ENCODE data around the gene L1TD1.

- TF ChIP-seq CTCF (IDR thresholded peaks at IDR 0.05): no peak
- TF ChIP-seq PHF8 (IDR thresholded peaks at IDR 0.05; ENCODE audit: borderline replicate concordance, low read depth): no peak
- no peak for TF ChIP-seq CEBPB (IDR thresholded peaks at IDR 0.05)
- no peak for TF ChIP-seq EP300 (IDR thresholded peaks at IDR 0.05)
- no peak for TF ChIP-seq CHD2 (IDR thresholded peaks at IDR 0.05; ENCODE audit: low read length, partially characterized antibody)
- no peak for TF ChIP-seq USF2 (IDR thresholded peaks at IDR 0.05)
- no peak for TF ChIP-seq MAZ (IDR thresholded peaks at IDR 0.05; ENCODE audit: borderline replicate concordance, low read depth, low read length)
- no peak for TF ChIP-seq MAX (IDR thresholded peaks at IDR 0.05)
- TF ChIP-seq ELK1 (IDR thresholded peaks at IDR 0.05; ENCODE audit: low read depth, low read length): no peak
- TF ChIP-seq POLR2A (IDR thresholded peaks at IDR 0.05; ENCODE audit: low read length): no peak
- TF ChIP-seq REST (IDR thresholded peaks at IDR 0.05): no peak
- no peak for TF ChIP-seq CBX2 (IDR thresholded peaks at IDR 0.05; ENCODE audit: borderline replicate concordance, low read depth)
- TF ChIP-seq ZC3H11A (IDR thresholded peaks at IDR 0.05): no peak
Observed at GRCh38 chr1:62176597-62177312, 17.9 kb upstream of the L1TD1 start.

Data from A549 (cell line).